Lung microvascular endothelial cell (primary cell): ENCODE data around the gene SLC25A14. TPM values are rescaled to one million over a fixed set of nuclear protein-coding genes. Genes with fewer than 3 reads are reported as not detected.
"Not testable (repeated sequence)": the region's sequence is repeated elsewhere in the genome, so short reads cannot be mapped to it uniquely, and the experiment has no call there.

Source experiments
- DNase-seq, 2 donors: peaks; one replicate each; pipeline versions ENCODE4 v3.0.0 to v3.0.0-alpha.2; 2010; ENCODE audit warnings: low read depth in 2 of 2
- total RNA-seq: library from RNA; depleted of rRNA; stranded (reverse); fragments of >200 nt; gene quantifications from 2 replicates; pipeline ENCODE4 v1.2.1, GENCODE V29; 2014

SLC25A14 gene, protein sequence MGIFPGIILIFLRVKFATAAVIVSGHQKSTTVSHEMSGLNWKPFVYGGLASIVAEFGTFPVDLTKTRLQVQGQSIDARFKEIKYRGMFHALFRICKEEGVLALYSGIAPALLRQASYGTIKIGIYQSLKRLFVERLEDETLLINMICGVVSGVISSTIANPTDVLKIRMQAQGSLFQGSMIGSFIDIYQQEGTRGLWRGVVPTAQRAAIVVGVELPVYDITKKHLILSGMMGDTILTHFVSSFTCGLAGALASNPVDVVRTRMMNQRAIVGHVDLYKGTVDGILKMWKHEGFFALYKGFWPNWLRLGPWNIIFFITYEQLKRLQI
- total RNA-seq, result 5.9 and 6.9 TPM in 2 replicates

DNA sequence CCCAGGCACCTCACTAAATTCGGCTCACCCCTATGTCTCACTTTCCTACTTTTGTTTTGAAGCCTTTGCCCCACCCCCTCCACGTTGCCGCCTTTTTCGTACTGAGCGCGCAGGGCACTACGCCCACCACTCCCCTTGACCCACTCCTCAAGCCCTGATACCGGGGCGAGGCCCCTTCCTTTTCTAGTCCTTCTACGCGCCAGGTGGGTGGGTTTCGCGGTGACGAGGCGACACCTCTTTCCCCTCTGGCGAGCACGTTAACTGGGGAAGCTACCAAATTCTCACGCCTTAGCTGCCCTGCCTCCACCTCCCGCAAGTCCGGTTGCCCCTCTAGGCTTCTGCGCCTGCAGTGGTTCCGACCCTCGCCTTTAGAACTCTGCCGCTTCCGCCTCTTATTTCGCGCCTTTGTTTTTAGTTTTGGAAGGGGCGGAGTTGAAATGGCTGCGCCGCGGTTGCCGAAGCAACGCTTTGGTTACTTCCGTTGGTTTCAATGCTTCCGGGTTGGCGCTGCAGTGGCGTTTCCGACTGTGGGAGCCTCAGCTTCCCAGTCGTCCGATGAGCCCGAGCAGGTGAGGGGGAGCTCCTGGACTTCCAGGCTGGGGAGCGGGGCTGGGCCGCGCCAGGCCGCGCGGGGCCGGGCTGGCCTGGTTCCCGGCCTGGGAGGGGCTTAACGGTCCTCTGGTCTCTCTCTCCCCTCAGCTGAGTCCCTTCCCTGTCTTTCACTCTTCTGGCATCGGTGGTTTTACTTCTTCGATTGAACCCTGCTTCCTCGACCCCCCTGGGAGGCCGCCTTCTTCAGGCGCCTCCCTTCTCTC, at the start of gene SLC25A14:
Gene SLC25A14 (plus strand): TSS at position 512 of the 815 bp plus-strand sequence. CDS start 360 bp downstream, outside the sequence.
- peak; percentile 74 to 82 for DNase-seq

DNA sequence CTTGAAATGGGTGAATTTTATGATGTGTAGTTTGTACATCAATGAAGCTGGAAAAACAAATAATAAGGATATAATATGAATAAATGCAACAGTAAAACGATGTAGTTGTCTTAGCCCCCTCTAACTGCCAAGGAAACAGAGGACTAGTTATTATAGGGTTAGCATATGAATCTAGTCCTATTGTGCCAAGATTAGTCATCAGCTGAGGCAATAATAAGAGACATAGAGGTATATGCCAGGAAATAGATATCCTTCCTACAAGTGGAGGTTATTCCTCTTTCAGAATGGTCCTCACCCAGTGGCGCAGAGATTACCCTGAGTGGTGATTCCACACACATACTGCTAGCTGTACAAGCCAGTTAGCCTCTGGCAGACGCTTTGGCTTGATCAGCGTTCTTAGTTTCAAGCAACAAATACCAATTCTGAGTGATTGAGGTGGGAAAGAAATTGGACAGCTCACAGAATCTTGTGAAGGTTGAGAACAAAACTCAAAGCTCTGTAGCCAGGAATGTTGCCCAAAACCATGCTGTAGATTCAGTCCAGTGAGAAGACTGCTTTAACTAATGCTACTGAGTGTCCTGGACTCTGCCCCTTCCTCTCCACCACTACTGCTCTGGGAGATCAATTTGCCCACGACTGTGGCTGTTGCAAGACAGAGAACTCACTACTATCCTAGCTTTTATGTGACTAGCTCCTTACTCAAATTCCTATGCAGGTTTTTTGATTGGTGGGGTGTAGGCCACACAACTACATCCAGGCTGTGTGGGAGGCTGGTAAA, 44.0 kb upstream of the SLC25A14 start:
- no peak for DNase-seq

DNA sequence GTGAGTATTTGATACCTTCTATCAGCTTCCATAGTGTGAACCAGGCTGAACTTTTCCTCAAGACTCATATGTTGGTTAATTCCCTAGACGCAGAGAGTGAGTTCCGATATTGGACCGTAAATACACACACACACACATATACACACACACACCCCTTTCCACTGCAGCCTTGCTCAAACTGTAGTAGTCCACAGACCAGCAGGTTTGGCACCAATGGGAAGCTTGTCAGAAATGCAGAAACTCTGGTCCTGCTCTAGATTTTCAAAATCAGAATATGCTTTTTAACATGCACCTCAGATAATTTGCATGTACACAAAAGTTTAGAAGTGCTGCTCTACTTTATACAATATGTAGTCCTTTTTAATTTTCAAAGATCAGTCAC, 43.4 kb upstream of the SLC25A14 start:
- no peak for DNase-seq

DNA sequence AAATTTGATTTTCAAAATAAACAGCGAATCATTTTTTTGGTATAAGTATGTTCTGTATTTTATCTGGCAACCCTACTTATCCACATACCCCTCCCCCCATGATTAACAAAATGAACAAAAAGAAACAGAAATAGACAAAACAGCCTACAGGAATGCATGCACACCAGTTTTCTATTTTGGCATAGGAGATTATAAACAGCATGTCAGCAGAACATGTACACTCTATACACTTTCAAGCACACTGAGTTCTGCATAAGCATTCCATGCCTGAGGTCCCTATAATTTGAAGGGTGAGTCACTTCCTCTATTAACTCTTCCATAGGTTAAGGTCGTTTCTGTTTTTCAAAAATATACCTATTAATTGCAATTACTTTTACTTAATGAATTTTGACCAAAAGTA, 43.0 kb upstream of the SLC25A14 start:
- no peak for DNase-seq

DNA sequence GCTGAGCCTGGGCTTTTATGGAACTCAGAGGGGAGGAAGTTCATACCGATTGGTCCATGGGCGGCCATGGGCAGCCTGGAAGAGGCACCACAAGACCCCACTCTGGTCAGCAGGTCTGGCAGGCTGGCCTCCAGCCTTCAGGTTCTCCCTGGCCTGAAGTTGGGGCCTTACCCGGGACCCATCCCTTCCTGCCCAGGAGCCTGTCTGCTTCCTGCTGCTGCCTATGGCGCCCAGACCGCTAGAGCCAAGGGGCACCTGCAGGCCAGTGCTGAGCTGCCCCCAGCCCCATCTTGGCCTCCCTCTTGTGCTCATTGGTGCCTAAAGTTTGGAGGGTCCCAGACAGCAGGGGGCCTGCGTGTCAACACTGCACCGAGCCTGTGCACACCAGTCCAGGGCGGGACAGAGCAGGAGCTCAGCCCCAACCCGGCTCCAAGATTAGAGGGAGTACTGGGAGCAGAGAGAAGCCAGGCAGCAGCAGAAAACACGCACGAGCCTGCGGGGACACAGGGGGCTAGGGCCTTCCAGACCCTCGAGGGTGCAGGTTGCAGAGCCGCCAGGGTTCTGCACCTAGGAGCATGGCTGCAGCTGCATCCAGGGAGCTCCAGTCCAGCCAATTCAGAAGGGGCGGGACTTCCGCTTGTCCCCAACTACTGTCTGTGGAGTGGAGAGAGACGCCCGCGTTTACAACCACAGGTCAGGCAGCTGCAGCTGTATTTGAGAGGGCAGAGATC, 40.3 kb upstream of the SLC25A14 start:
- DNase-seq, result no peak

DNA sequence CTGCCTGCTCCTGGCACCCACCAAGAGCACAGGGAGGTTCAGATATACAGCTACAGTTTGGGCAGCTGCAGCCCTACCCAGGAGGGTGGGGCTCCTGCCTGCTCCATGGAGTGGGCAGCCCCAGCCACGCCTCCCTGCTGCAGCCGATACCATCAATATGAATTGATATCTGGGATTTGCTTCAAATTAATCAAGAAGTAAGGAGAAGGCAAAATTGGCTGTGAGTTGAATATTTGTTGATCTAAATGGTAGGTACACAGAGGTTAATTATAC, 39.8 kb upstream of the SLC25A14 start:
- no peak for DNase-seq

DNA sequence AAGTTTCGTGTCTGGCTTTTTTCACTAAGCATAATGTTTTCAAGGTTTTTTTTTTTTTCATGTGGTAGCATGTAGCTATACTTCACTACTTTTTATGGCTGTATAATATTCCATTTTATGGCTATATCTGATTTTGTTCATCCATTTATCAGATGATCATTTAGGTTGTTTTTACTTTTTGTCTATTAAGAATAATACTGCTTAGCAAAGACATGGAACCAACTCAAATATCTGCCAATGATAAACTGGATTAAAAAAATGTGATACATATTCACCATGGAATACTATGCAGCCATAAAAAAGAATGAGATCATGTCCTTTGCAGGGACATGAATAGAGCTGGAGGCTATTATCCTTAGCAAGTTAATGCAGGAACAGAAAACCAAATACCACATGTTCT, 38.3 kb upstream of the SLC25A14 start:
- DNase-seq, result no peak

DNA sequence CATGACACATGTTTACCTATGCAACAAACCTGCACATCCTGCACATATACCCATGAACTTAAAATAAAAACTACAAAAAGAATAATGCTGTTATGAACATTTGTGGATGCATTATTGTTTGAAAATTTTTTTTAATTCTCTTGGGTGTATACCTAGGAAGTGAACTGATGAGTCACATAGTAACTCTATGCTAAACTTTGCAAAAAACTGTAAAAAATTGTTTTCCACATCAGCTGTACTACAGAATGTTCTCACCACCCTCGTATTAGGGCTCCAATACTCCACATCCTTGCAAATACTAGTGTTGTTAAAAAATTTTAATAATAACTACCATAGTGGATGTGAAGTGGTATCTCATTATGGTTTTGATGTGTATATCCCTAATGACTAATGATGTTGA, 37.7 kb upstream of the SLC25A14 start:
- DNase-seq, result no peak

DNA sequence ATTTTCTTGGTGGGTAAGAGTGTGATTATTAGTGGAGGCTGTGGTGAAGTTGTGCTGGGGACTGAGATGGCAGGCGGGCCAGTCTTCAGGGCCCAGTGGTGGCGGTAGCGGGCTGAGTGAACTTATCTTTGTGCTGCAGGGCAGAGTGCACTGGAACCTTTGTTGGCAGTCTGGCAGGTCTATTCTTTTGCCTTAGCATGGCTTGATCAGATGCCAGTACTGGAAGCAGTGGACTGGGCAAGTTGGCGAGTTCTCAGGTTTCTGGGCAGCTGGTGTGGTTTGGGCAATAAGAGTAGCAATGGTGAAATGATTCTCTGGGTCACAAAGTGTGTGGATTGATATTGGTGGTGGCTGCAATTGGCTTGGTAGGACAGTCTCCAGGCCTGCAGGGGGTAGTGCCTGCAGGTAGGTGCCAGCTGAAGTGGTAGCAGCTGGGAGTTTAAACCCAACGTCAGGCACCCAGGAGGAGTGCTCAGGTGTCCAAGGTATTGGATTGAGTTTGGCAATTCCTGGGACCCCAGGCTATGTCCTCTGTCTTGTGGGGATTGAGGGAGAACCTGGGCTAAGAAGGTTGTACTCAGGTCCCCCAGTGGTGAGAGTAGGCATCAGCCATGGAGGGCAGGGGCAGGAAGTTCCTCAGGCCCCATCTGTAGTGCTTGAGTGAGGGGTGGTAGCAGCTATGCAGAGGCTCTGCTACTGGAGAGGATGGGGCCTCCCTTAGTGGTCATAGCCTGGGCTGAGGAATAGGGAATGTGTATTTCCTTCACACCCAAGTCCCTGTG, 34.9 kb upstream of the SLC25A14 start:
- no peak for DNase-seq

DNA sequence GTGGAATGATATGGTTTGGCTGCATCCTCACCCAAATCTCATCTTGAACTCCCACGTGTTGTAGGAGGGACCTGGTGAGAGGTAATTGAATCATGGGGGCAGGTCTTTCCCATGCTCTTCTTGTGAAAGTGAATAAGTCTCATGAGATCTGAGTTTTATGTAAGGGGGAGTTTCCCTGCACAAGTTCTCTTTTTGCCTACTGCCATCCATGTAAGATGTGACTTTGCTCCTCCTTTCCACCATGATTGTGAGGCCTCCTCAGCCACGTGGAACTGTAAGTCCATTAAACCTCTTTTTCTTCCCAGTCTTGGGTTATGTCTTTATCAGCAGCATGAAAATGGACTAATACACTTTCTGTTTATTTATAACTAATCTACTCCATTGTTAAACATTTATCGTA, 19.8 kb upstream of the SLC25A14 start:
- DNase-seq, result not testable (repeated sequence)

DNA sequence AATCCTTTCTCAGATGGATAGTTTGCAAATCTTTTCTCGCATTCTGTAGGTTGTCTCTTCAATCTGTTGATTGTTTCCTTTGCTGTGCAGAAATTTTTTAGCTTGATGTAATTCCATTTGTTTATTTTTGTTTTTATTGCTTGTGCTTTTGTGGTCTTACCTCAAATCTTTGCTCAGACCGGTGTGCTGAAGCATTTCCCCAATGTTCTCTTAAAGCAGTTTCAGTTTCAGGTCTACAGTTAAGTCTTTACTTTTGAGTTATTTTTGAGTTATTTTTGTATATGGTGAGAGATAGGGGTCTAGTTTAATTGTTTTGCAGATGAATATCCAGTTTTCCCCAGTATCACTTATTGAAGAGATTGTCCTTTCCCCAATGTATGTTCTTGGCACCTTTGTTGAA, 18.2 kb upstream of the SLC25A14 start:
- no peak for DNase-seq

DNA sequence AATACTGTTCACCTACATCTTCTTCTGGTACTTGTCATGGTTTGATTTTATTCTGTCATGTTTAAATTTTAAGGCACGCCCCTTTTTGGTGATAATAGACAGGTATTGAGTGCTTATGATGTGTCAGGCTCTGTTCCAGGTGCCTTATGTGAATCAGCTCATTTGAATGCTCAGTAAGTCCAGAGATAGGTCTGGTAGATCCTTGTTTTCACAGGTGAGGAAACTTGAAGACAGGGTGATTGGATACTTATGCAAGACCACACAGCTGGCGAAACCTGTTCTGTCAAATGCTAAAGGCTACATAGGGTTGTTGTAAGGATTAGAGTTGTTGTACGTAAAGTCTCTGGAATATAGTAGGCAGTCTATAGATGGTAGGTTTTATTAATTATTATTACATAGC, 9.6 kb upstream of the SLC25A14 start:
- no peak for DNase-seq

DNA sequence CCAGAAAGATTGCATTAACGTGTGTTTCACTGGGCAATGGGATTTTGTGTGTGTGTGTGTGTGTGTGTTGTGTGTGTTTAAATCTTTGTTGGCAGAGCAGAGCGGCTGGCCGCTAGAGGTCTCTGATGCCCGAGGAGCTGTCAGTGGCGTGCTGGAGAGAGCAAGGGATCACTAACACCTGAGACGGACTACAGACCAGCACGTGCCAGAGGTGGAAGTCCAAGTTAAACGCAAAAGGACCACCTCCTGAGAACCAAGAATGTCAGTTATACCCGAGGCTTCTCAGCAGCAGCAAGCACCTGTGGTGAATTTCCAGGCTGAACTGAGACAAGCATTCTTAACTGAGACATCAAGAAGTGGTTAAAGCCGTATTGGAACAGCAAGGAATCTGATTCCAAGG, 9.0 kb upstream of the SLC25A14 start:
- peak; percentile 54 to 63 for DNase-seq

DNA sequence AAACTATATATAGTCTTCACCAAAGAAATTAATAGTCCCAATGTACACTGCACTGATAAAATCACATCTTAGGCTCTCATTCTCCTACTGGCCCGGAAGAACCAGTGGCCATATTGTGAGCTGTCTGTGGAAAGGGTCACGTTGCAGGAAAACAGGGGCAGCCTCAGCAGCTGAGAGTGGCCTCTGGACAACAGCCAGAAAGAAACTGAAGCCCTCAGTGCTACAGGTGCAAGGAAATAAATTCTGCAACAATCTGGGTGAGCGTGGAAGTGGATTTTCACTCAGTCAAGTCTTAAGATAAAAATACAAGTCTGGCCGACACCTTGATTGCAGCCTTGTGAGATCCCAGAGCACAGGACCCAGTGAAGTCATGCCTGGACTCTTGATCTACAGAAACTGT, 3.2 kb upstream of the SLC25A14 start:
- DNase-seq, result peak in 1 of 2 donors; percentile 16

DNA sequence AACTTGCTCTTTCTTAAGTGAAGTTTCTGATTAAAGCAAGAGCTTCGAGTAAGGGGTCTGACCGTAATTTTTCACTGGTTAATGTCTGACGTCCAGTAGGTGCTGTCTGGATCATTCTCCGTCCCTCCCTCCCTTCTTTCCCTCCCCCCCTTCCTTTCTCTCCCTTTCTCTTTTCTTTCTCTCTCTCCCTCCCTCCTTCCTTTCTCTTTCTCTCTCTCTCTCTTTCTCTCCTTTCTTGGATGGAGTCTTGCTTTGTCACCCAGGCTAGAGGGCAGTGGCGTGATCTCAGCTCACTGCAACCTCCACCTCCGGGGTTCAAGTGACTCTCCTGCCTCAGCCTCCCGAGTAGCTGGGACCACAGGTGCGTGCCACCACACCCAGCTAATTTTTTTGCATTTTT, 850 bp upstream of the SLC25A14 start:
- not testable (repeated sequence) for DNase-seq

DNA sequence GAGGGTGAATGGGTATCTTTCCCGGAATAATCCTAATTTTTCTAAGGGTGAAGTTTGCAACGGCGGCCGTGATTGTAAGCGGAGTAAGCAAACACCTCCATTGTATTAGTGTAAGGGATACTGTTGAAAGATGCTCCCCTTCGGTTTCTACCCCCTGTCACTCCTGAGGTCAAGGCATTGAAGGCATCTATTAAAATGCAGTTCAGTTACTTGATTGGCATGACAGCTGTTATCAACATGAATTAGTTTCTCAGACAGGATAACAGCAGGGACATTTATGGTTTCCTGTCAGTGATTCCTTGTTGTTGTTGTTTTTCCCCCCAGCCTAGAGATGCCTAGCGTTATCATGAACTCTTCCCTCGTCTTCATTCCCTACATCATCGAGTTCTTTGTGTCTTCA, 552 bp downstream of the SLC25A14 start:
- DNase-seq, result no peak

DNA sequence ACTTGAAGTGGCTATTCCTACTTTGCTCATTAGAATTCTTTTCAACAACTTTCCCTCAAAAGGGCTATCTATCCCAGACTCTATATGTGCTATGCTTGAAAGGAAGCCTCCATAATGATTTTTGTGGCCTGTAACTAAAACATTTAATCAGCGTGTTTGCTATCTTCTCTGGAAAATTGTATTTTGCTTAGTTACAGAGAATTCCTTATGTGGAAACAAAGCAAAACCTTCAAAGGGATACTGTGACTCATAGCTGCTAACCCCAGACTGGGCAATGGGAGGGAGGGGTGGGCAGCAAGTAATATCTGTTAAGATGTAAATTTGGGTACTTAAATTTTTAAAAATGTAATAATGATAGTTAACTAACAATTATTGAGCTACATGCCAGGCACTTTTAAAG, 3.7 kb downstream of the SLC25A14 start:
- peak in 1 of 2 donors; percentile 18 for DNase-seq

DNA sequence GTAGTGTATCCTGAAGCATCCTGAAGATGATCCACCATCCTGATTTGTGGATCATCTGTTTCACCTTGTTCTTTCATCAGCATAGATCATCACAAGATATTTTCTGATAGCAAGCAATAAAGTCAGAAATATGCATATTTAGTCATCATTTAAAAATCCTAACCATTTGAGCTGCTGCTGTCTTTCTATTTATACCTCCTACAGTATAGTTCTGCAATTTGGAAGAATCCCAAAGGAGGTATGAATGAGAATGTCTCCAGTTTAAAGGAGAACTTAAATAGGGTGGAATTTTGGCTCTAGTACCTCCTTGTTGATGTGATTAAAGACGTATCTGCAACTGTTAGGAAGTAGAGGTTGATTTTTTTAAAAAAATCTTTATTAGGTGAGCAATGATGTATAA, 7.6 kb downstream of the SLC25A14 start:
- DNase-seq, result no peak

DNA sequence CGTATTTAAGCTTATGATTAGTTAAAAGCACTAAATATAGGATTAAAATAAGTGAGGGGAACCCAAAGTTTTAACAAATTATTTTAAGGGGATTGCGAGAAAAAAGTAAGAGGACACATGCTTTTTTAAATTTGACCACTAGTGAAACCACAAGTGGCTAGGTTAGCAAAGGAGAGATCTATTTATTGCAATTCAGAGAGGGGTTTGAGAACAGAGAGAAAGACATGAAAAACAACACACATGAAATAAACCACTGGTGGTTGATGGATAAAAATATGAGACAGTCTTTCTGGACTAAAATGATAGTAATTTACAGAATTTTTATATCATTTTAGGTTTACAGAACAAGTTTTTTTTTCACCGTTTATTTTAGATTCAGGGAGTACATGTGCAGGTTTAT, 11.8 kb downstream of the SLC25A14 start:
- no peak for DNase-seq

DNA sequence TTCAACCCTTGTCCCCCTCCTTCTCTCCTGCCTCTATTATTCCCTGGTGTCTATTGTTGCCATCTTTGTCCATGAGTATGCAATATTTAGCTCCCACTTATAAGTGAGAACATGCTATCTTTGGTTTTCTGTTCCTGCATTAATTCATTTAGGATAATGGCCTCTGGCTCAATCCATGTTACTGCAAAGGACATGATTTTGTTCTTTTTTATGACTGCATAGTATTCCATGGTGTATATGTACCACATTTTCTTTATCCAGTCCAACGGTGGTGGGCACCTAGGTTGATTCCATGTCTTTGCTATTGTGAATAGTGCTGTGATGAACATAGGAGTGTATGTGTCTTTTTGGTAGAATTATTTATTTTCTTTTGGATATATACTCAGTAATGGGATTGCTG, 12.3 kb downstream of the SLC25A14 start:
- DNase-seq, result not testable (repeated sequence)

DNA sequence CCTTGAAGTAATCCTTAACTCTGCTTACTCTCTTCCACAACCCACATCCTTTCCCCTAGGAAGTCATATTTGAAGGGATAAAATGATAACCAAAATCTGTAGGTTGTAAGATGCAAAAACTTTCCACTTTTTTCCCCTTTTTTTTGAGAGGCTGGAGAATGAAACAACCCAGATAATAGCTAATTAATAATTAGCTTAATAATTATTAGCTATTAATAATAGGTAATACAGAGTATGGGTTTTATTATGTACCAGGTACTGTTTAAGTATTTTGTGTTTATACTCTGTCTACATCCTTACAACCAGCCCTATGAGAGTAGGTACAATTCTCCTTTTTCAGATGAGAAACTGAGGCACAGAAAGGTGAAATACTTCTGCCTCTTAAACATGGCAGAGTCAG, 36.4 kb downstream of the SLC25A14 start:
- no peak for DNase-seq
